ENCODE results near the gene PCDHGA10. TPM values are rescaled to one million over a fixed set of nuclear protein-coding genes. Genes with fewer than 3 reads are reported as not detected.

Gene PCDHGA10
- total RNA-seq: 1 to 10 TPM; 1.5 to 4.6 (median 2.8) TPM
- long read RNA-seq, full-length matches to known transcripts: 1 of 1 reads
- long read RNA-seq, partial matches to known transcripts: 0 of 1 reads
- long read RNA-seq, other reads (novel, unspliced or antisense): 0 of 1 reads

DNA sequence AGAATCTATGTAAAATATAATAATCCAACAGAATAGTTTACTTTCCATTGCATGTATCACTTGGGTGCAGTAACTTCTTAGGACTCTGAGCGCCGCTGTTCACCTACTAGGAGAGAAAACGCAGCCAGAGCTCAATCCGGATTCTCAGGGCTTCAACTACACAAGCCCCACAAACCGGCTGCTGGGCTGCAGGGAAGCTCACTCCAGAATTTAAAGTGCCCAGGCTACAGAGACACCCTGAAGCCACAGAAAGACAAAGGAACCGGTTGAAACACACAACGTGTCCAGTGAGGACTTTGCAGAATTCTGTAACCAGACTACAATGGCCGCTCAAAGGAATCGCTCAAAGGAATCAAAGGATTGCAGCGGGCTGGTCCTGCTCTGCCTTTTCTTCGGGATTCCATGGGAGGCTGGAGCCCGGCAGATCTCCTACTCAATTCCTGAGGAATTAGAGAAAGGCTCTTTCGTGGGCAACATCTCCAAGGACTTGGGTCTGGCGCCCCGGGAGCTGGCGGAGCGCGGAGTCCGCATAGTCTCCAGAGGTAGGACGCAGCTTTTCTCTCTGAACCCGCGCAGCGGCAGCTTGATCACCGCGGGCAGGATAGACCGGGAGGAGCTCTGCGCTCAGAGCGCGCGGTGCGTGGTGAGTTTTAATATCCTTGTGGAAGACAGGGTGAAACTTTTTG, at the start of gene PCDHGA10:
TSS of gene PCDHGA10 (plus strand) at position 134 of the 686 bp plus-strand sequence. CDS start at position 323, 189 bp downstream.
- H3K27ac ChIP-seq: peak within 1 kb of the TSS in 2 of 3 donors; percentile 4 to 30
- H3K27me3 ChIP-seq: no peaks in the 10 kb centered on the region
- peak; percentile 79 to 86 (median 85) for ATAC-seq
- intact Hi-C loops (cut with DNase I): loop anchor here in 1 of 2 donors (10.0 kb wide), 1 partner anchor 168 kb away; the partner anchor contains the start of gene PCDHB15
- DNase-seq: peak in 2 of 3 donors; percentile 62 to 70
- H3K36me3 ChIP-seq: no peaks in the 10 kb centered on the region
- peaks cover 0 to 16% (median 5%) of the 10 kb centered on the region in 4 donors for H3K9me3 ChIP-seq
- 9% methylated on average over 26 of the region's 31 CpGs for WGBS (ENCODE audit: insufficient coverage, low coverage, low lambda C conversion rate, missing lambda C conversion rate)
- no peak for TF ChIP-seq POLR2A (IDR thresholded peaks at IDR 0.05)
- TF ChIP-seq, protein P1, sequence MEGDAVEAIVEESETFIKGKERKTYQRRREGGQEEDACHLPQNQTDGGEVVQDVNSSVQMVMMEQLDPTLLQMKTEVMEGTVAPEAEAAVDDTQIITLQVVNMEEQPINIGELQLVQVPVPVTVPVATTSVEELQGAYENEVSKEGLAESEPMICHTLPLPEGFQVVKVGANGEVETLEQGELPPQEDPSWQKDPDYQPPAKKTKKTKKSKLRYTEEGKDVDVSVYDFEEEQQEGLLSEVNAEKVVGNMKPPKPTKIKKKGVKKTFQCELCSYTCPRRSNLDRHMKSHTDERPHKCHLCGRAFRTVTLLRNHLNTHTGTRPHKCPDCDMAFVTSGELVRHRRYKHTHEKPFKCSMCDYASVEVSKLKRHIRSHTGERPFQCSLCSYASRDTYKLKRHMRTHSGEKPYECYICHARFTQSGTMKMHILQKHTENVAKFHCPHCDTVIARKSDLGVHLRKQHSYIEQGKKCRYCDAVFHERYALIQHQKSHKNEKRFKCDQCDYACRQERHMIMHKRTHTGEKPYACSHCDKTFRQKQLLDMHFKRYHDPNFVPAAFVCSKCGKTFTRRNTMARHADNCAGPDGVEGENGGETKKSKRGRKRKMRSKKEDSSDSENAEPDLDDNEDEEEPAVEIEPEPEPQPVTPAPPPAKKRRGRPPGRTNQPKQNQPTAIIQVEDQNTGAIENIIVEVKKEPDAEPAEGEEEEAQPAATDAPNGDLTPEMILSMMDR (IDR thresholded peaks at IDR 0.05): peak; percentile 46 to 62 (median 52)
- H3K4me3 ChIP-seq: peak within 1 kb of the TSS; percentile 26 to 56 (median 45)
- H3K4me1 ChIP-seq: no peaks in the 10 kb centered on the region

DNA sequence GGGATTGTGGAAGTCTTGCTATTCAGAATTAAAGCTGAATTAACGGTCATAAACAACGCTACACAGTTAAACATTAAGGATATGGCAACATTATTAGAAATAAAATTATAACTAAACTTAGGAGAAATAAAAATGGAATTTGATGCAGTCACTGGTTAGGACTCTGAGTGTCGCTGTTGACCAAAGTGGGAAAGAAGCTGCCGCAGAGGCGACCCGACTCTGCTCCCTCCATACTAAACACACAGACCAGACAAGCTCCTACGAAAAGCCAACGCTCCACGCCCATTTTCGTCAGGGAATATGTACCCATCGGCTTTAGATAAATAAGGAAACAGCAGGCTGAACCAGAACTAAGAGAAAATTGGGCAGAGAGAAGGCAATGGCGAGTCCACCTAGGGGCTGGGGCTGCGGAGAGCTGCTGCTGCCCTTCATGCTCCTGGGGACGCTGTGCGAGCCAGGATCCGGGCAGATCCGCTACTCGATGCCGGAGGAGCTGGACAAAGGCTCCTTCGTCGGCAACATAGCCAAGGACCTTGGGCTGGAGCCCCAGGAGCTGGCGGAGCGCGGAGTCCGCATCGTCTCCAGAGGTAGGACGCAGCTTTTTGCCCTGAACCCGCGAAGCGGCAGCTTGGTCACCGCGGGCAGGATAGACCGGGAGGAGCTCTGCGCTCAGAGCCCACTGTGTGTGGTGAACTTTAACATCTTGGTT, 48.7 kb upstream of the PCDHGA10 start, which contains the start of gene PCDHGA5:
TSS of gene PCDHGA5 (plus strand) at position 211 of the 709 bp plus-strand sequence. CDS start at position 380, 169 bp downstream.
- no peak within 1 kb of the TSS for H3K27ac ChIP-seq
- no peak within 1 kb of the TSS for H3K4me3 ChIP-seq
- H3K4me1 ChIP-seq: no peaks in the 10 kb centered on the region
- intact Hi-C loops (cut with DNase I): no loop called here
- DNase-seq (no peak), ATAC-seq (no peak)
- H3K27me3 ChIP-seq: peaks cover 0 to 3% of the 10 kb centered on the region in 2 donors
- TF ChIP-seq, protein P1 (IDR thresholded peaks at IDR 0.05): no peak
- no peak for TF ChIP-seq POLR2A (IDR thresholded peaks at IDR 0.05)
- H3K9me3 ChIP-seq: peaks cover 0 to 13% (median 1%) of the 10 kb centered on the region in 4 donors
- no peaks in the 10 kb centered on the region for H3K36me3 ChIP-seq
- WGBS (ENCODE audit: insufficient coverage, low coverage, low lambda C conversion rate, missing lambda C conversion rate): 16% methylated on average over 20 of the region's 34 CpGs

GRCh38 chr5:141366016-141366896, 46.5 kb upstream of the PCDHGA10 start:
- no peak for DNase-seq
- H3K9me3 ChIP-seq: peaks cover 0 to 13% (median 1%) of the 10 kb centered on the region in 4 donors
- H3K27ac ChIP-seq: no peak overlapping the region
- H3K4me1 ChIP-seq: no peaks in the 10 kb centered on the region
- intact Hi-C loops (cut with DNase I): no loop called here
- ATAC-seq: no peak
- no peak overlapping the region for H3K4me3 ChIP-seq
- no peaks in the 10 kb centered on the region for H3K27me3 ChIP-seq
- WGBS (ENCODE audit: insufficient coverage, low coverage, low lambda C conversion rate, missing lambda C conversion rate): 20% methylated on average over 17 of the region's 46 CpGs
- H3K36me3 ChIP-seq: no peaks in the 10 kb centered on the region
- TF ChIP-seq, protein P1 (IDR thresholded peaks at IDR 0.05): no peak
- no peak for TF ChIP-seq POLR2A (IDR thresholded peaks at IDR 0.05)
